ENCODE measurements around the gene MSL1. TPM values are rescaled to one million over a fixed set of nuclear protein-coding genes. Genes with fewer than 3 reads are reported as not detected.
A peak's percentile ranks its signal among the peaks of the same experiment; 100 is the strongest.

MSL1 gene
- total and polyA plus RNA-seq, 9 of the 15 experiments (the other 6 are each of a cell fraction or from before 2014, with no cell fraction given) = 13.8 to 120 (median 61.9) TPM

GRCh38 chr17:40111221-40112128, 10.3 kb upstream of the MSL1 start (continued):
- TF ChIP-seq NFIX (CRISPR knock-in tag; IDR thresholded peaks at IDR 0.05; ENCODE audit: low read depth) = no peak
- no peak for TF ChIP-seq ZNF239 (CRISPR knock-in tag; IDR thresholded peaks at IDR 0.05)
- no peak for TF ChIP-seq PCBP2 (IDR thresholded peaks at IDR 0.05; ENCODE audit: low read depth, low read length, poor library complexity, severe bottlenecking)
- peak; percentile 62 for TF ChIP-seq RBBP5 (IDR thresholded peaks at IDR 0.05; ENCODE audit: borderline replicate concordance, insufficient read depth, low read length, poor library complexity, severe bottlenecking)
- no peak for TF ChIP-seq ZKSCAN3 (CRISPR knock-in tag; IDR thresholded peaks at IDR 0.05)
- TF ChIP-seq CCNT2 (IDR thresholded peaks at IDR 0.05; ENCODE audit: borderline replicate concordance, extremely low read depth, insufficient read length, low read depth, low read length) = peak; percentile 34
- TF ChIP-seq ZNF282 (CRISPR knock-in tag; IDR thresholded peaks at IDR 0.05) = no peak
- no peak for TF ChIP-seq ZNF584 (CRISPR knock-in tag; IDR thresholded peaks at IDR 0.05; ENCODE audit: low read depth)
- no peak for TF ChIP-seq CBX2 (IDR thresholded peaks at IDR 0.05; ENCODE audit: insufficient read depth, low read length, poor library complexity, severe bottlenecking)
- TF ChIP-seq, protein P1, sequence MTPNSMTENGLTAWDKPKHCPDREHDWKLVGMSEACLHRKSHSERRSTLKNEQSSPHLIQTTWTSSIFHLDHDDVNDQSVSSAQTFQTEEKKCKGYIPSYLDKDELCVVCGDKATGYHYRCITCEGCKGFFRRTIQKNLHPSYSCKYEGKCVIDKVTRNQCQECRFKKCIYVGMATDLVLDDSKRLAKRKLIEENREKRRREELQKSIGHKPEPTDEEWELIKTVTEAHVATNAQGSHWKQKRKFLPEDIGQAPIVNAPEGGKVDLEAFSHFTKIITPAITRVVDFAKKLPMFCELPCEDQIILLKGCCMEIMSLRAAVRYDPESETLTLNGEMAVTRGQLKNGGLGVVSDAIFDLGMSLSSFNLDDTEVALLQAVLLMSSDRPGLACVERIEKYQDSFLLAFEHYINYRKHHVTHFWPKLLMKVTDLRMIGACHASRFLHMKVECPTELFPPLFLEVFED (CRISPR knock-in tag; conservative IDR thresholded peaks at IDR 0.05) = 0 out of 2 replicates have a peak, but pooled peaks have one; percentile 42
- peak in 1 of 2 experiments; percentile 7; a peak in 1 of 4 replicates for TF ChIP-seq TEAD1 (CRISPR knock-in tag; IDR thresholded peaks at IDR 0.05)
- TF ChIP-seq ZNF165 (CRISPR knock-in tag; IDR thresholded peaks at IDR 0.05; ENCODE audit: borderline replicate concordance) = no peak
- TF ChIP-seq FIP1L1 (IDR thresholded peaks at IDR 0.05; ENCODE audit: low read depth, low read length, poor library complexity, severe bottlenecking) = no peak
- no peak for TF ChIP-seq ZNF77 (CRISPR knock-in tag; IDR thresholded peaks at IDR 0.05)
- no peak for TF ChIP-seq PHTF2 (CRISPR knock-in tag; IDR thresholded peaks at IDR 0.05)
- TF ChIP-seq MITF (IDR thresholded peaks at IDR 0.05) = peak; percentile 66; the same call in 1 of the 2 replicates
- TF ChIP-seq E2F5 (CRISPR knock-in tag; IDR thresholded peaks at IDR 0.05) = no peak
- peak; percentile 7; the same call in 1 of the 2 replicates for TF ChIP-seq ELF4 (CRISPR knock-in tag; IDR thresholded peaks at IDR 0.05)
- no peak for TF ChIP-seq SRF (CRISPR knock-in tag; IDR thresholded peaks at IDR 0.05)
- TF ChIP-seq MAFF (IDR thresholded peaks at IDR 0.05; ENCODE audit: low read length) = no peak
- TF ChIP-seq POU5F1 (IDR thresholded peaks at IDR 0.05; ENCODE audit: borderline replicate concordance, low read depth, low read length, partially characterized antibody) = no peak
- TF ChIP-seq RB1 (IDR thresholded peaks at IDR 0.05; ENCODE audit: low read depth) = peak; percentile 75
- TF ChIP-seq ELF2 (CRISPR knock-in tag; IDR thresholded peaks at IDR 0.05) = no peak
- TF ChIP-seq FOXK1 (CRISPR knock-in tag; IDR thresholded peaks at IDR 0.05; ENCODE audit: borderline replicate concordance) = no peak
- TF ChIP-seq DNMT1 (IDR thresholded peaks at IDR 0.05) = peak; percentile 39; the same call in 1 of the 2 replicates
